ENCODE measurements around the gene DDX50. TPM values are rescaled to one million over a fixed set of nuclear protein-coding genes. Genes with fewer than 3 reads are reported as not detected.

DDX50 gene, protein sequence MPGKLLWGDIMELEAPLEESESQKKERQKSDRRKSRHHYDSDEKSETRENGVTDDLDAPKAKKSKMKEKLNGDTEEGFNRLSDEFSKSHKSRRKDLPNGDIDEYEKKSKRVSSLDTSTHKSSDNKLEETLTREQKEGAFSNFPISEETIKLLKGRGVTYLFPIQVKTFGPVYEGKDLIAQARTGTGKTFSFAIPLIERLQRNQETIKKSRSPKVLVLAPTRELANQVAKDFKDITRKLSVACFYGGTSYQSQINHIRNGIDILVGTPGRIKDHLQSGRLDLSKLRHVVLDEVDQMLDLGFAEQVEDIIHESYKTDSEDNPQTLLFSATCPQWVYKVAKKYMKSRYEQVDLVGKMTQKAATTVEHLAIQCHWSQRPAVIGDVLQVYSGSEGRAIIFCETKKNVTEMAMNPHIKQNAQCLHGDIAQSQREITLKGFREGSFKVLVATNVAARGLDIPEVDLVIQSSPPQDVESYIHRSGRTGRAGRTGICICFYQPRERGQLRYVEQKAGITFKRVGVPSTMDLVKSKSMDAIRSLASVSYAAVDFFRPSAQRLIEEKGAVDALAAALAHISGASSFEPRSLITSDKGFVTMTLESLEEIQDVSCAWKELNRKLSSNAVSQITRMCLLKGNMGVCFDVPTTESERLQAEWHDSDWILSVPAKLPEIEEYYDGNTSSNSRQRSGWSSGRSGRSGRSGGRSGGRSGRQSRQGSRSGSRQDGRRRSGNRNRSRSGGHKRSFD
- total RNA-seq (2021): 50.2 and 50.7 TPM in 2 replicates
- long read RNA-seq, transcript DDX50-201 (15 exons, 2,538 nt): major isoform, 125 of 170 reads
- long read RNA-seq, partial matches to known transcripts: 15 of 170 reads
- long read RNA-seq, other reads (novel, unspliced or antisense): 30 of 170 reads

DNA sequence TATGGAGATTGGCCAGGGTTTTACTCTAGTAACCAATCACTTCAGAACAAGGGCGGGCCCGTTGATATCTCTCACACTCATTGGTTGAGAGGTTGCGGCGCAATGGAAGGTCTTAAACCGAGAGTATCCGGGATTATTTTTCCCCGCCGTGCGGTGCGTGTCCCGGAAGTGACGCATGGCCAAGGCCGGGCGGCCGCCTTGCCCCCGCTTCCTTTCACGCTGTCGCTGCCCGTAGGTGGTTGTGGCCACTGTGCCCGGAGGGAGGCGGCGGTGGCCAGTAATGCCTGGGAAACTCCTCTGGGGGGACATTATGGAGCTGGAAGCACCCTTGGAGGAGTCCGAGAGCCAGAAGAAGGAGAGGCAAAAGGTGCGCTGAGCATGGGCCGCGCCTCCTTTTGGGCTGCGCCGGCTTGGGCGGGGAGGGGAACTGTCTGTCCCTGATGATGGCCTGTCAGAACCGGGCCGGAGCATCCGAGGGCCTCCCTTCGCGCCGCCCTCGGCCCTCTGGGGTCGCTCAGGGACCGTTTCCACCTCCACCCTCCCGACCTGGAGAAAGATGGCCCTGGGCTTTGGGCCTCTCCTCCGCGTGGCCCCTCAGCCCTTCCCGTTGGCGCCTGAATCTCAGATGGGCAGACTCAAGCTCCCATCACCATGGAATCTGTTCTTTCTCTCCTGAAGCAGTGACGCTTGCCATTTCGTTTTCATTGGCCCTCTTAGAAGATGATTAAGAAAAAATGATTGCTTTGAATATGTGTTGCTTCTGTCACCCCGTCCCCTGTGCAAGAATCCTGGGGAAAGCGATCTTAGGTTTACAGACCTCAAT lies at the start of gene DDX50:
Gene DDX50, plus strand, starts transcription at position 211 of the 823 bp plus-strand sequence. Its CDS starts 70 bp downstream, at position 281.
- H2BK15ac ChIP-seq (ENCODE audit: low read depth, low read length): no peak within 1 kb of the TSS
- Mint-ChIP-seq H3K9me3 (no peaks in the 10 kb centered on the region), H3K4me1 (peaks cover 20 to 22% of the 10 kb centered on the region in 2 experiments), H3K36me3 (ENCODE audit: insufficient read depth in 1 of 3, low read depth in 3 of 3) (peaks cover 6 to 12% (median 10%) of the 10 kb centered on the region in 3 experiments; a peak in 5 of 7 replicates), H3K4me3 (peak within 1 kb of the TSS; percentile 93 to 96), H3K27ac (peak within 1 kb of the TSS; percentile 96 to 99 (median 98)), H3K27me3 (ENCODE audit: low read depth) (peaks cover 2% of the 10 kb centered on the region)
- peaks cover 8% of the 10 kb centered on the region; the same call in 1 of the 2 replicates for H3K79me2 ChIP-seq (ENCODE audit: insufficient read depth, low read length)
- H4K20me1 ChIP-seq (ENCODE audit: control insufficient read depth, insufficient read depth, insufficient read length): no peaks in the 10 kb centered on the region
- H3K9me3 ChIP-seq (ENCODE audit: control insufficient read depth, low read depth, low read length): no peaks in the 10 kb centered on the region
- peak within 1 kb of the TSS; percentile 82 for H3K18ac ChIP-seq (ENCODE audit: insufficient read length, low read depth, low read length)
- H3K27me3 ChIP-seq (ENCODE audit: insufficient read depth, low read length): no peaks in the 10 kb centered on the region
- H4K5ac ChIP-seq (ENCODE audit: insufficient read length, low read depth, low read length): peak within 1 kb of the TSS; percentile 64
- H2AFZ ChIP-seq (ENCODE audit: low read length): no peak within 1 kb of the TSS
- no peak within 1 kb of the TSS; the same call in 1 of the 2 replicates for H3K4ac ChIP-seq (ENCODE audit: low read depth, low read length)
- peak within 1 kb of the TSS; percentile 29 for H3K27ac ChIP-seq (ENCODE audit: insufficient read length, low read depth, low read length)
- TF ChIP-seq, protein P1, sequence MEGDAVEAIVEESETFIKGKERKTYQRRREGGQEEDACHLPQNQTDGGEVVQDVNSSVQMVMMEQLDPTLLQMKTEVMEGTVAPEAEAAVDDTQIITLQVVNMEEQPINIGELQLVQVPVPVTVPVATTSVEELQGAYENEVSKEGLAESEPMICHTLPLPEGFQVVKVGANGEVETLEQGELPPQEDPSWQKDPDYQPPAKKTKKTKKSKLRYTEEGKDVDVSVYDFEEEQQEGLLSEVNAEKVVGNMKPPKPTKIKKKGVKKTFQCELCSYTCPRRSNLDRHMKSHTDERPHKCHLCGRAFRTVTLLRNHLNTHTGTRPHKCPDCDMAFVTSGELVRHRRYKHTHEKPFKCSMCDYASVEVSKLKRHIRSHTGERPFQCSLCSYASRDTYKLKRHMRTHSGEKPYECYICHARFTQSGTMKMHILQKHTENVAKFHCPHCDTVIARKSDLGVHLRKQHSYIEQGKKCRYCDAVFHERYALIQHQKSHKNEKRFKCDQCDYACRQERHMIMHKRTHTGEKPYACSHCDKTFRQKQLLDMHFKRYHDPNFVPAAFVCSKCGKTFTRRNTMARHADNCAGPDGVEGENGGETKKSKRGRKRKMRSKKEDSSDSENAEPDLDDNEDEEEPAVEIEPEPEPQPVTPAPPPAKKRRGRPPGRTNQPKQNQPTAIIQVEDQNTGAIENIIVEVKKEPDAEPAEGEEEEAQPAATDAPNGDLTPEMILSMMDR (conservative IDR thresholded peaks at IDR 0.05): 0 out of 3 replicates have a peak, but pooled peaks have one; percentile 25
- H2BK5ac ChIP-seq (ENCODE audit: insufficient read length, low read length): no peak within 1 kb of the TSS
- no CpG with 5 or more reads among the region's 47 CpGs for WGBS (ENCODE audit: extremely low coverage, insufficient read length, low lambda C conversion rate)
- no peak within 1 kb of the TSS for H3K56ac ChIP-seq (ENCODE audit: insufficient read length, low read depth, low read length)
- peak within 1 kb of the TSS; percentile 94 for H3K14ac ChIP-seq (ENCODE audit: insufficient read depth, low read length)
- H4K8ac ChIP-seq (replicated peaks; ENCODE audit: insufficient read length, low read depth, low read length): no peak within 1 kb of the TSS
- H3K9ac ChIP-seq (ENCODE audit: extremely low read depth, insufficient read length, low read length): peak within 1 kb of the TSS; percentile 69
- H2BK12ac ChIP-seq (ENCODE audit: insufficient read length, low read depth, low read length): peak within 1 kb of the TSS; percentile 31
- H3K79me1 ChIP-seq (ENCODE audit: insufficient read depth, low read depth, low read length, poor library complexity, severe bottlenecking): no peaks in the 10 kb centered on the region
- no peak within 1 kb of the TSS for H2BK20ac ChIP-seq (ENCODE audit: low read depth, low read length, poor library complexity, severe bottlenecking)
- H3K4me1 ChIP-seq (ENCODE audit: insufficient read depth, low read length): no peaks in the 10 kb centered on the region
- DNase-seq: peak; percentile 98
- H2BK120ac ChIP-seq (ENCODE audit: low read depth, low read length, poor library complexity, severe bottlenecking): no peak within 1 kb of the TSS
- no peak within 1 kb of the TSS for H2AK5ac ChIP-seq (ENCODE audit: insufficient read length, low read length)
- H3K4me2 ChIP-seq (ENCODE audit: insufficient read depth, insufficient read length, low read length): peak within 1 kb of the TSS; percentile 59
- H4K91ac ChIP-seq (ENCODE audit: insufficient read length, low read depth, low read length): no peak within 1 kb of the TSS
- H3K23me2 ChIP-seq (ENCODE audit: insufficient read length, low read depth, low read length, poor library complexity, severe bottlenecking): peaks cover 9% of the 10 kb centered on the region
- H3K23ac ChIP-seq (ENCODE audit: insufficient read length, low read depth, low read length): no peak within 1 kb of the TSS
- peak within 1 kb of the TSS; percentile 3 for H3T11ph ChIP-seq (ENCODE audit: low read length)

All from H9 (cell line).